Measurements from ENCODE around the gene SLC26A3. TPM values are rescaled to one million over a fixed set of nuclear protein-coding genes. Genes with fewer than 3 reads are reported as not detected.

Gene SLC26A3
- total and polyA plus RNA-seq, 2 of the 8 experiments (the other 6 are each of a cell fraction or from before 2014, with no cell fraction given): not detected

DNA sequence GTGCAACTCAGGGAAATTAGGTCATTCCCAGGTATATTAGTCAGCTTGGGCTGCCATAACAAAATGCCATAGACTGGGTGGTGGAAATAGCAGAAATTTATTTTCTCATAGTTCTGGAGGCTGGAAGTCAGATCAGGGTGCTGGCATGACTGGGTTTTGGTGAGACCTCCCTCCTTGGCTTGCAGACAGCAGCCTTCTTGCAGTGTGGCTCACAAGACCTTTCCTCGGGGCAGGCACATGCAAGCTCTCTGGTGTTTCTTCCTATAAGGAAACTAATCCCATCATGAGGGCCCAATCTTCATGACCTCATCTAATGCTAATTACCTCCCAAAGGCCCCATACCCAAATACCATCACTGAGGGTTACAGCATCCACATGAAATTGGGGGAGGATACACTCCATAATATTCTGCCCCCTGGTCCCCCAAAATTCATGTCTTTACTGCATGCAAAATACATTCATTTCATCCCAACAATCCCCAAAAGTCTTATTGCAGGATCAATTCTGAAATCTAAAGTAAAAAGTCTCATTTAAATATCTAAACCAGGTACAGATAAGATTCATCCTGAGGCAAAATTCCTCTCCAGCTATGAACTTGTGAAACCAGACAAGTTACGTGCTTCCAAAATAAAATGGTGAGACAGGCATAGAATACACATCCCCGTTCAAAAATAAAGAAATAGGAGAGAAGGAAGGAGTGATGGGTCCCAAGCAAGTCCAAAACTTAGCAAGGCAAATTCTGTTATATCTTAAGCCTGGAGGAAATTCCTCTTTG is 76.5 kb downstream of the SLC26A3 start:
- no peak overlapping the region for H3K56ac ChIP-seq (replicated peaks; ENCODE audit: insufficient read length, low read depth, low read length)
- H2BK15ac ChIP-seq (ENCODE audit: low read length): no peak overlapping the region
- no peaks in the 10 kb centered on the region for H3K4me1 ChIP-seq (replicated peaks in 1 of 4; ENCODE audit: control insufficient read depth in 3 of 4, insufficient read depth in 4 of 4, low read length in 3 of 4)
- no peak overlapping the region for H4K8ac ChIP-seq (ENCODE audit: extremely low read depth, insufficient read depth, low read length)
- WGBS, 2 experiments (ENCODE audit: extremely low coverage in 1 of 2, insufficient coverage in 1 of 2, insufficient read length in 1 of 2, insufficient replicate concordance in 2 of 2, low coverage in 1 of 2, low lambda C conversion rate in 2 of 2, missing lambda C conversion rate in 1 of 2): 86% methylated on average over 3 of the region's 3 CpGs; no CpG with 5 or more reads in 1 of the 2 experiments
- H2BK5ac ChIP-seq (ENCODE audit: low read depth, low read length): no peak overlapping the region
- no peak overlapping the region for H2BK120ac ChIP-seq (replicated peaks; ENCODE audit: low read depth, low read length)
- H3K23ac ChIP-seq (ENCODE audit: insufficient read length): no peak overlapping the region
- peak overlapping the region; percentile 76; the same call in 1 of the 2 replicates for H2AFZ ChIP-seq (ENCODE audit: low read length)
- TF ChIP-seq RBBP5 (IDR thresholded peaks at IDR 0.05; ENCODE audit: borderline replicate concordance, low read depth, low read length) (no peak), GTF2F1 (IDR thresholded peaks at IDR 0.05; ENCODE audit: borderline replicate concordance, low read depth, low read length) (no peak), KDM4A (IDR thresholded peaks at IDR 0.05; ENCODE audit: low read depth, low read length, severe bottlenecking) (no peak), KDM1A (IDR thresholded peaks at IDR 0.05; ENCODE audit: borderline replicate concordance, low read length) (no peak), POLR2A (IDR thresholded peaks at IDR 0.05; ENCODE audit: control extremely low read depth in 1 of 2, low read depth in 2 of 2, low read length in 2 of 2) (no peak), CHD2 (IDR thresholded peaks at IDR 0.05; ENCODE audit: low read length) (no peak), GABPA (IDR thresholded peaks at IDR 0.05; ENCODE audit: borderline replicate concordance, insufficient read depth, low read length) (no peak)
- TF ChIP-seq, protein P1, sequence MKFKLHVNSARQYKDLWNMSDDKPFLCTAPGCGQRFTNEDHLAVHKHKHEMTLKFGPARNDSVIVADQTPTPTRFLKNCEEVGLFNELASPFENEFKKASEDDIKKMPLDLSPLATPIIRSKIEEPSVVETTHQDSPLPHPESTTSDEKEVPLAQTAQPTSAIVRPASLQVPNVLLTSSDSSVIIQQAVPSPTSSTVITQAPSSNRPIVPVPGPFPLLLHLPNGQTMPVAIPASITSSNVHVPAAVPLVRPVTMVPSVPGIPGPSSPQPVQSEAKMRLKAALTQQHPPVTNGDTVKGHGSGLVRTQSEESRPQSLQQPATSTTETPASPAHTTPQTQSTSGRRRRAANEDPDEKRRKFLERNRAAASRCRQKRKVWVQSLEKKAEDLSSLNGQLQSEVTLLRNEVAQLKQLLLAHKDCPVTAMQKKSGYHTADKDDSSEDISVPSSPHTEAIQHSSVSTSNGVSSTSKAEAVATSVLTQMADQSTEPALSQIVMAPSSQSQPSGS (IDR thresholded peaks at IDR 0.05; ENCODE audit: low read length): no peak
- H3K9ac ChIP-seq (replicated peaks in 1 of 4; ENCODE audit: extremely low read depth in 1 of 4, low read depth in 3 of 4, low read length in 3 of 4): no peak overlapping the region
- no peaks in the 10 kb centered on the region for H3K27me3 ChIP-seq (replicated peaks in 1 of 4; ENCODE audit: control insufficient read depth in 3 of 4, extremely low read depth in 1 of 4, insufficient read depth in 3 of 4, low read length in 3 of 4)
- H2BK20ac ChIP-seq (ENCODE audit: low read length): no peak overlapping the region
- no peak overlapping the region for H3K4ac ChIP-seq (replicated peaks; ENCODE audit: insufficient read length, low read depth, low read length)
- no peaks in the 10 kb centered on the region for H4K20me1 ChIP-seq (replicated peaks in 1 of 2; ENCODE audit: control insufficient read depth in 1 of 2, insufficient read depth in 2 of 2, low read length in 2 of 2)
- H3K27ac ChIP-seq (ENCODE audit: low read depth, low read length): no peak overlapping the region
- H2BK12ac ChIP-seq (ENCODE audit: low read depth, low read length): no peak overlapping the region
- H3K36me3 ChIP-seq (ENCODE audit: control insufficient read depth in 2 of 4, insufficient read depth in 4 of 4, low read length in 3 of 4): no peaks in the 10 kb centered on the region
- no peak for FAIRE-seq
- no peak overlapping the region for H2AK5ac ChIP-seq (ENCODE audit: low read depth, low read length)
- DNase-seq (ENCODE audit: low read depth in 1 of 2, low spot score in 2 of 2): no peak
- no peaks in the 10 kb centered on the region for H3K79me1 ChIP-seq (ENCODE audit: low read depth, low read length)
- no peaks in the 10 kb centered on the region for H3K79me2 ChIP-seq (ENCODE audit: control insufficient read depth in 1 of 2, insufficient read depth in 2 of 2, low read length in 2 of 2)
- no peaks in the 10 kb centered on the region for H3K9me3 ChIP-seq (ENCODE audit: insufficient read depth in 2 of 2, low read depth in 1 of 2, low read length in 1 of 2)
- H3K4me3 ChIP-seq (ENCODE audit: extremely low read depth in 1 of 4, insufficient read depth in 2 of 4, low read depth in 3 of 4, low read length in 4 of 4): no peak overlapping the region
- CTCF ChIA-PET (ENCODE audit: partially characterized antibody): interaction anchor here (0.6 to 4.2 kb wide), 11 partner anchors 15 to 588 kb away, joined by 3 to 30 read pairs (median 3); partner anchors contain the start of genes BCAP29, CBLL1, COG5 and DUS4L
- H4K91ac ChIP-seq (replicated peaks; ENCODE audit: insufficient read length, low read length): no peak overlapping the region
- H3K4me2 ChIP-seq (ENCODE audit: insufficient read depth in 1 of 2, low read depth in 2 of 2, low read length in 2 of 2): no peak overlapping the region
- no peak overlapping the region for H3K18ac ChIP-seq (ENCODE audit: extremely low read depth, low read length)
- no peaks in the 10 kb centered on the region for H3K23me2 ChIP-seq (ENCODE audit: low read depth, low read length)
- no peak overlapping the region for H4K5ac ChIP-seq (ENCODE audit: insufficient read length, low read depth, low read length)
- H3K14ac ChIP-seq (ENCODE audit: insufficient read length): no peak overlapping the region
- POLR2A ChIA-PET (ENCODE audit: partially characterized antibody): interaction anchor here (0.6 kb wide), 1 partner anchor 243 kb away, joined by 3 read pairs; no protein-coding TSS in a partner anchor
